Femur (tissue), 1 donor: ENCODE measurements around the gene NPFF.

Experiments
- DNase-seq: peaks from one replicate; pipeline ENCODE4 v3.0.0-alpha.2; 2017

Gene NPFF

GRCh38 chr12:53513712-53514410 lies 6.6 kb upstream of the NPFF start:
- no peak for DNase-seq

DNA sequence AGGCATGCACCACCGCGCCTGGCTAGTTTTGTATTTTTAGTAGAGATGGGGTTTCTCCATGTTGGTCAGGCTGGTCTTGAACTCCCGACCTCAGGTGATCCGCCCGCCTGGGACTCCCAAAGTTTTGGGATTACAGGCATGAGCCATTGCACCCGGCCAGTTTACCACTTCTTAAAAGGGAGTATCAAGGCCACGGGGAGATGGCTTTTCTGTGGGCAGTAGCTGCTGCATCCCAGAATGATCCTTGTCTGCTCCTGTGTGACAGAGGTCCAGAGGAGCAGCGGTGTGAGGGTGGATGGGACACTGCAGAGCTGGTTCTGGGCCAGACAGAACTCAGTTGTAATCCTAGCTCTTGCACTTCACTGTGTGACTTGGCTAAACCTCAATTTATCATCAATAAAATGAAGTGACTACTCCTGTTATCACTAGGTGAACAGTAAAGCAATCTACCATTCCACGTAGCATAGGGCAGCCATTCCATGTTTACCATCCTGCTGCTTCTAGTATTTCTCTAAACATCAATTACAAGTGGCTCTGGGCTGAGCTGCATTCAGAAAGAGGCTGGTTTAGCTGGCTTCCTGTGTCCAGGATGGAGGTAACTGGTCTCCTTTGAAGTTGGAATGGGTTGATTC lies 3.0 kb upstream of the NPFF start:
- DNase-seq: no peak

- DNase-seq: peak; percentile 90
Measured at GRCh38 chr12:53508534-53509170, 1.4 kb upstream of the NPFF start.

GRCh38 chr12:53507603-53507885 lies 260 bp upstream of the NPFF start:
- DNase-seq: peak; percentile 12

DNA sequence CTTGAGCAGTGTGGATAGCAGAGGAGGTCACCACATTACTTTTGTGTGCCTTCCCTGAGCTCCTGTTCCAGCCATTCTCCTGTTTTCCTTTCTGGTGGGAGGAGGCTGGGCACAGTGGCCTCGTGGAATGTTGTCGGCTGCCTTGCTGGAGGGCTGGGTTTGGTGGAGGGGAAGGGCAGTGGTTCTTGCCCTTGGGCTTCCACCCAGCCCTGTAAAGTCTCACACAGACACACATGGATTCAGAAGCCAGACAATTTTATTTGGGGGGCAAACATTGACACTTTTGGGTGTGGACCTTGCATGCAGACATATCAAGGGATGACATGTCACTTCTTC lies 866 bp downstream of the NPFF start:
- peak; percentile 20 for DNase-seq

DNA sequence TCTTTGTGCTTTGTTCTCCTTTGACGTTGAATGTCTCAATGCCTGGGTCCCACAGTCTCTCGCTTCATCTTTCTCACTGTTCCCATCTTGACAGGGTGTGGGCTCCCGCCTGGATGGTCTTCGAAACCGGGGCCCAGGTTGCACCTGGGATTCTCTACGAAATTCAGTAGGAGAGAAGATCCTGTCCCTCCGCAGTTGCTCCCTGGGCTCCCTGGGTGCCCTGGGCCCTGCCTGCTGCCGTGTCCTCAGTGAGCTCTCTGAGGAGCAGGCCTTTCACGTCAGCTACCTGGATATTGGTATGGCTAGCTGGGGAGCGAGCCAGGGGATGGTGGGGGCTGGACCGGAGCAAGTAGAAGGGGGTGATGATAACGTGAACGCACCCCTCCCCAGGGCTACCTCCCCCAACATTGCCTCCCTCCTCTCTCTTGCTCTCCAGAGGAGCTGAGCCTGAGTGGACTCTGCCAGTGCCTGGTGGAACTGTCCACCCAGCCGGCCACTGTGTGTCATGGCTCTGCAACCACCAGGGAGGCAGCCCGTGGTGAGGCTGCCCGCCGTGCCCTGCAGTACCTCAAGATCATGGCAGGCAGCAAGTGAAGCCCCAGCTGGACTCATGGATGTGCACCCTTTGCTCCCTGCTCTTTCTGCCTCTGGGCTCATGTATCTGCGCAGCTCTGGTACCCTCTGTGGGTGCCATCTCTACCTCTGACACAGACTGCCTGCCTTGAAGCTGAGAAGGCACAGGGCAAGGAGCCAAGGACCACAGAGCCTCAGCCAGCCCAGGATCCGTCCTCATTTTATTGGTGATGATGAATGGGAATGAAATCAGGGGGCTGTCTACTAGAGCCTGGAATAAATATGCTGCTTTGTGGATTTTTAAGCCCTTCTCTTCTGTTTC lies 1.5 kb downstream of the NPFF start:
- DNase-seq: peak; percentile 21

- DNase-seq: no peak
Measured at GRCh38 chr12:53505086-53505485, 2.2 kb downstream of the NPFF start.

- DNase-seq: no peak
Measured at GRCh38 chr12:53504004-53504920, 3.0 kb downstream of the NPFF start.

DNA sequence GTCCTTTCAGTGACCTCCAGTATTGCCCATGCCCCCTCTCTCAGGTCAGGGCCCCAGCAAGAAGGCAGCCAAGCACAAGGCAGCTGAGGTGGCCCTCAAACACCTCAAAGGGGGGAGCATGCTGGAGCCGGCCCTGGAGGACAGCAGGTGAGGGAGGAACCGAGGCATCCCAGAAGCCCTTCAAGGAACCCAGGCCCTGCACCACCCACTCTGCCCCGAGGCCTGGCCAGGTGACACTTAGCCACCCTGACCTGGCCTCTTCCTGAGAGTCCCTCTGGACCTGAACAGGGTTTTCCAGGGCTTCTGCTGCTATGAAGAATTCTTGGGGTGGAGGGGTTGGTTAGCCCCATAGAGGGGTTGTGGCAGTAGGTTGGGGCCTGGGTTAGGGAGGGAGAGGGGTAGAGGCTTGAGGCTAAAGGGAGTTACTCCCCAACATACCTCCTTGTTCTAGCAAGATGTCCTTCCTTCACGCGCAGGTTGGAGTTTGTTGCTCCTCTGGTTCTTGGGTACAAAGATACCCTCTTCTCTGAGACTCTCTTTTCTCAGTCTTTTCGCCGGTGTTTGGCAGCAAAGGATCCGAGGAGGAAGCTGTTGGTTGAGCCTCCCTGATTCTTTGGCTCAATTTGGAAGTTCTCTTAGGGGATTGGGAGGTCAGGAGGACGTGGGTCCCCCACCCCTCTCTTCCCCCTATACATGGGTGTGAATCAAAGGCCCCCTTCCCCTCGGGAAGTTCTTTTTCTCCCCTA lies 4.1 kb downstream of the NPFF start:
- peak; percentile 25 for DNase-seq

GRCh38 chr12:53502331-53502730 lies 5.0 kb downstream of the NPFF start:
- DNase-seq: peak; percentile 50

DNA sequence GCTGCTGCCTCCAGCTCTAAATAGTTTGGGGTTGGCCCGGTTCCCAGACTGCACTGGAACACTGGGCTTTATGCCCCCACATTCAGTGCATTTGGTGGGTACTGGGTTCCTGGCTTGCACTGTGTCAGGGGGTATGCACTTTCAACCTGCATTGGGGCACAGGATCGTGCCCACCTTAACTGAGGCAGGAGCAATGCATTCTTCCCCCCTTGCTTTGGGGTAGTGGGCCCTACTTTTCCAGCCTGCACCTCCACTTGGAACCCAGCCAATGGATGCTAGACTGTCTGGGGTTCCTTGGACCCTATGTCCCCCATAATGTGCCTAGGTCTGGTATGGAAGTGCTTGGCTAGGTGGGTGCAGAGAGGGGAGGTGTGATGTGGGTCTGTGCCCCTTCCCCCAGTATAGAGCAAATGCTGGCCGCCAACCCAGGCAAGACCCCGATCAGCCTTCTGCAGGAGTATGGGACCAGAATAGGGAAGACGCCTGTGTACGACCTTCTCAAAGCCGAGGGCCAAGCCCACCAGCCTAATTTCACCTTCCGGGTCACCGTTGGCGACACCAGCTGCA lies 5.6 kb downstream of the NPFF start:
- DNase-seq: no peak

GRCh38 chr12:53500776-53501614 lies 6.3 kb downstream of the NPFF start, which contains the start of gene TARBP2:
Gene TARBP2 (plus strand): TSS chr12:53501283. CDS start chr12:53501409, 126 bp downstream.
- DNase-seq: peak; percentile 99

GRCh38 chr12:53500142-53500775 lies 7.0 kb downstream of the NPFF start:
- DNase-seq: peak; percentile 58

- peak; percentile 81 for DNase-seq
Measured at GRCh38 chr12:53499266-53500141, 7.8 kb downstream of the NPFF start, which contains the start of gene MAP3K12. Gene MAP3K12 (minus strand): TSS chr12:53499458. CDS start chr12:53487391, 12,067 bp downstream.

DNA sequence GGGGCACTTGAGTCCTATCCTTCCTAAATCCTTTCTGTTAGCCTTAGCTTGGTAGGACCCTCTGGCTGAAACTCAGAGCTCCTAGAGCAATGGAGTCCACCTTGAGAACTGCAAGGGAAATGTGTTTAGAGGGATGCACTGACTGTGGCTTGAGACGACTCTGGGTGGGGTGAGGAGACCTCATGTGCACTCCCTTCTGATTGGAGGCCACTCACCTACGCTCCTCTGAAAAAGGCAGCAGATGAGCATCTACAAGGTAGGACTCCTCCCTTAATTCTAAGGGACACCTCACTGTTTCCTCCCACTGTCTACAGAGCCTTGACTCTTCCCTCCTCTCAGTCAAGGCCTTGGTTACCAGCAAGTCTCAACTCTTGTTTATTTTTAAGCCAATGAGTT lies 9.1 kb downstream of the NPFF start:
- no peak for DNase-seq

- no peak for DNase-seq
Measured at GRCh38 chr12:53497461-53497860, 9.8 kb downstream of the NPFF start.

DNA sequence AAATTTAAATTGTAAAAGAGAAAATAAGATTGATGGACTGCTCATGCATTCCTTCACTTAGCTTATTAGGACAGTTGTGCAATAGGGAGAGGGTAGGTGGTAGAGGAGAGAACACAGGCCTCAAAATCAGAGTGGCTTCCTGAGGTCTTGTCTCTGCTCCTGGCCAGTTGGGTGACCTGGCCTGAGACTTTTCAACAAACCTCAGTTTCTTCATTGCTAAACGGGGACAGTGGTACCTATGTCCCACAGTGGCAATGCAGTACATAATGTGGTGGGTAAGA lies 10.6 kb downstream of the NPFF start:
- no peak for DNase-seq

DNA sequence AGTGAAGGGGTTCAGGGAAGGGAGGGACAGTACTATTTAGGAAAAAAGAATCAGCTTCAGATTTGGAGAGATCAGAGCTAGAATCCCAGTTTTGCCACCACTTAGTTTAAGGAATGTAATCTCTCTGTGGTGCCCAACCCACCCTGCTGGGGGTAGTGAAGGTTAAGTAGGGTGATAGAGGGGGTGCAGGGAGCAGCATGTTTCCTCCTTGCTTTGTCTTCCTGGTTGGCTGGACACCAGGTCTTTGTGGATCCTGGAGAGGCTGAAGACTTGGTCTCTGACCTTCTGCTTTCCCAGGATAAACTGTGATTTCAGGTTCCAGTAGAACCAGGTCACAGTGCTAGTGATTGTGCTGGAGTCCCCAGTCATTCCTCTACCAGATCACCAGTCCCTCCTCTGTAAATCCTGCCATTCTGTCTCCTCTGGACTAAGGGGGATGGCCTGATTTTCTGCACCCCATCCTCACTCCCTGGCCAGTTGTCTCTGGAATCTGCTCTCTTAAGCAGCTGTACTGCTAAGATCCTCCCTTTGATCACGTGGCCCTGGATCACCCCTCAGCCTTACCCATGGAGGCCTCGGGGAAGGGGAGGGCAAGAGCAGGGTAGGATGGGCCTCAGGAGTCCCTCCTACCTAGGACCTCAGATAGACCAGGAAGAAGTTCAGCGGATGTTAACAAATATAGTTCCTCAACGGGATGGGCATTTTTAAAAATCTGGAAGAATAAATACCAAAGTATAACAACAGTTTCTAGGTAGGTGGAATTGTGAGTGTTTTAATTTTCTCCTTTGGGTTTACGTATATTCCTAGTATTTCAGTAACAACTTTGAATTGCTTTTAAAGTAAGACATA lies 11.2 kb downstream of the NPFF start:
- DNase-seq: peak; percentile 80
